Measurements from ENCODE around the gene CIDEB. TPM values are rescaled to one million over a fixed set of nuclear protein-coding genes. Genes with fewer than 3 reads are reported as not detected.

Gene CIDEB
- total and polyA plus RNA-seq, 2 of the 4 experiments (the other 2 are of a cell fraction) = under 0.01 to 0.19 TPM

DNA sequence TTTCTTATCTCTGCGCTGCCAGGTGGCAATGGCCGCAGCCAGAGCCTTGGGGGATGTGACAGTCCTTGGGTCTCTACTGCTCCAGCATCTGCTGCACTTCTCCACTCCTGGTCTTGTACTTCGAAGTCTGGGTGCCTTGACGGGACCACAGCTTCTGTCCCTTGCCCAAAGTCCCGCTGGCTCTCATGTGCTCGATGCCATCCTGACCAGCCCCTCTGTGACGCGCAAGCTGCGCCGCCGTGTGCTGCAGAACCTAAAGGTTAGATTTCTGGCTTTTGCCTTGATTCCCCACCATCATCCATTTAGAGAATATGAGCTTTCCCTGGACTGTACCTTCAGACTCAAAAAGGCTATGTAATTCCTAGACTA is 3.8 kb downstream of the CIDEB start:
- H4K5ac ChIP-seq (ENCODE audit: low read depth, low read length) = no peak overlapping the region
- H3K56ac ChIP-seq (ENCODE audit: extremely low read depth, insufficient read depth, low read length) = no peak overlapping the region
- H3K9ac ChIP-seq (ENCODE audit: low read depth, low read length) = no peak overlapping the region
- no peak overlapping the region for H3K4ac ChIP-seq (ENCODE audit: low read depth, low read length)
- DNase-seq = no peak
- in situ Hi-C loops (cut with MboI; ENCODE audit: low sequenced_read_pairs) (no loop called here), dilution Hi-C loops (cut with HindIII; ENCODE audit: low sequenced_read_pairs, unreplicated experiment) (no loop called here), intact Hi-C loops (cut with micrococcal nuclease) (no loop called here)
- H3K9me3 ChIP-seq (ENCODE audit: control insufficient read depth, insufficient read depth, low read length) = no peaks in the 10 kb centered on the region
- no peak overlapping the region for H2BK120ac ChIP-seq (ENCODE audit: low read depth, low read length)
- no TSS peak for BruUV-seq (replicated peaks)
- no peak overlapping the region for H2BK15ac ChIP-seq (ENCODE audit: low read depth, low read length)
- H4K91ac ChIP-seq (ENCODE audit: insufficient read depth, low read depth, low read length) = no peak overlapping the region
- peaks cover 47% of the 10 kb centered on the region for H3K36me3 ChIP-seq (ENCODE audit: control insufficient read depth, insufficient read depth, low read length)
- no peaks in the 10 kb centered on the region for H3K27me3 ChIP-seq (ENCODE audit: control insufficient read depth, insufficient read depth, low read length)
- ATAC-seq (ENCODE audit: low read depth) = no peak
- no peak overlapping the region for H3K27ac ChIP-seq (ENCODE audit: insufficient read depth, low read length)
- ChIA-PET CTCF (interaction anchor here (1.0 kb wide), 1 partner anchor 61 kb away, joined by 4 read pairs; no protein-coding TSS in a partner anchor), POLR2A (ENCODE audit: unreplicated experiment) (no interaction called here)
- no peak for TF ChIP-seq SMC3 (IDR thresholded peaks at IDR 0.05; ENCODE audit: low read depth, low read length)
- TF ChIP-seq, protein P1, sequence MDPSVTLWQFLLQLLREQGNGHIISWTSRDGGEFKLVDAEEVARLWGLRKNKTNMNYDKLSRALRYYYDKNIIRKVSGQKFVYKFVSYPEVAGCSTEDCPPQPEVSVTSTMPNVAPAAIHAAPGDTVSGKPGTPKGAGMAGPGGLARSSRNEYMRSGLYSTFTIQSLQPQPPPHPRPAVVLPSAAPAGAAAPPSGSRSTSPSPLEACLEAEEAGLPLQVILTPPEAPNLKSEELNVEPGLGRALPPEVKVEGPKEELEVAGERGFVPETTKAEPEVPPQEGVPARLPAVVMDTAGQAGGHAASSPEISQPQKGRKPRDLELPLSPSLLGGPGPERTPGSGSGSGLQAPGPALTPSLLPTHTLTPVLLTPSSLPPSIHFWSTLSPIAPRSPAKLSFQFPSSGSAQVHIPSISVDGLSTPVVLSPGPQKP (IDR thresholded peaks at IDR 0.05; ENCODE audit: borderline replicate concordance, low read depth, low read length) = no peak
- no peak for TF ChIP-seq FOS (IDR thresholded peaks at IDR 0.05; ENCODE audit: low read depth, low read length)
- TF ChIP-seq RCOR1 (IDR thresholded peaks at IDR 0.05; ENCODE audit: insufficient replicate concordance, low read length) = no peak
- TF ChIP-seq NFE2L2 (IDR thresholded peaks at IDR 0.05; ENCODE audit: low read depth, low read length) = no peak
- TF ChIP-seq RFX5 (IDR thresholded peaks at IDR 0.05; ENCODE audit: low read depth, low read length) = no peak
- TF ChIP-seq MXI1 (IDR thresholded peaks at IDR 0.05; ENCODE audit: borderline replicate concordance, low read depth, low read length) = no peak
- TF ChIP-seq CHD1 (IDR thresholded peaks at IDR 0.05; ENCODE audit: low read depth, low read length) = no peak
- TF ChIP-seq, protein P2, sequence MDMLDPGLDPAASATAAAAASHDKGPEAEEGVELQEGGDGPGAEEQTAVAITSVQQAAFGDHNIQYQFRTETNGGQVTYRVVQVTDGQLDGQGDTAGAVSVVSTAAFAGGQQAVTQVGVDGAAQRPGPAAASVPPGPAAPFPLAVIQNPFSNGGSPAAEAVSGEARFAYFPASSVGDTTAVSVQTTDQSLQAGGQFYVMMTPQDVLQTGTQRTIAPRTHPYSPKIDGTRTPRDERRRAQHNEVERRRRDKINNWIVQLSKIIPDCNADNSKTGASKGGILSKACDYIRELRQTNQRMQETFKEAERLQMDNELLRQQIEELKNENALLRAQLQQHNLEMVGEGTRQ (IDR thresholded peaks at IDR 0.05; ENCODE audit: low read depth, low read length) = no peak
- no peak for TF ChIP-seq MAFK (IDR thresholded peaks at IDR 0.05; ENCODE audit: low read depth, low read length)
- TF ChIP-seq POLR2A (IDR thresholded peaks at IDR 0.05; ENCODE audit: low read depth, low read length) = no peak
- TF ChIP-seq BHLHE40 (IDR thresholded peaks at IDR 0.05; ENCODE audit: low read depth, low read length) = no peak
- TF ChIP-seq, protein P3, sequence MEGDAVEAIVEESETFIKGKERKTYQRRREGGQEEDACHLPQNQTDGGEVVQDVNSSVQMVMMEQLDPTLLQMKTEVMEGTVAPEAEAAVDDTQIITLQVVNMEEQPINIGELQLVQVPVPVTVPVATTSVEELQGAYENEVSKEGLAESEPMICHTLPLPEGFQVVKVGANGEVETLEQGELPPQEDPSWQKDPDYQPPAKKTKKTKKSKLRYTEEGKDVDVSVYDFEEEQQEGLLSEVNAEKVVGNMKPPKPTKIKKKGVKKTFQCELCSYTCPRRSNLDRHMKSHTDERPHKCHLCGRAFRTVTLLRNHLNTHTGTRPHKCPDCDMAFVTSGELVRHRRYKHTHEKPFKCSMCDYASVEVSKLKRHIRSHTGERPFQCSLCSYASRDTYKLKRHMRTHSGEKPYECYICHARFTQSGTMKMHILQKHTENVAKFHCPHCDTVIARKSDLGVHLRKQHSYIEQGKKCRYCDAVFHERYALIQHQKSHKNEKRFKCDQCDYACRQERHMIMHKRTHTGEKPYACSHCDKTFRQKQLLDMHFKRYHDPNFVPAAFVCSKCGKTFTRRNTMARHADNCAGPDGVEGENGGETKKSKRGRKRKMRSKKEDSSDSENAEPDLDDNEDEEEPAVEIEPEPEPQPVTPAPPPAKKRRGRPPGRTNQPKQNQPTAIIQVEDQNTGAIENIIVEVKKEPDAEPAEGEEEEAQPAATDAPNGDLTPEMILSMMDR (conservative IDR thresholded peaks at IDR 0.05; ENCODE audit: low read depth, low read length) = no peak
- no peak for TF ChIP-seq RAD21 (IDR thresholded peaks at IDR 0.05; ENCODE audit: low read length)
- TF ChIP-seq MAZ (IDR thresholded peaks at IDR 0.05; ENCODE audit: borderline replicate concordance, low read depth, low read length) = no peak
- TF ChIP-seq CEBPB (IDR thresholded peaks at IDR 0.05; ENCODE audit: low read depth, low read length) = no peak
- H3K79me1 ChIP-seq (ENCODE audit: low read depth in 1 of 2, low read length in 2 of 2) = peaks cover 21 to 39% of the 10 kb centered on the region in 2 experiments
- no peak overlapping the region for H3K4me2 ChIP-seq (ENCODE audit: low read depth, low read length)
- H2BK20ac ChIP-seq (ENCODE audit: low read depth, low read length) = no peak overlapping the region
- no peak overlapping the region for H4K8ac ChIP-seq (ENCODE audit: low read depth in 2 of 2, low read length in 2 of 2)
- no peak overlapping the region for H3K18ac ChIP-seq (ENCODE audit: low read depth, low read length)
- H2BK5ac ChIP-seq (ENCODE audit: low read depth, low read length, poor library complexity, severe bottlenecking) = no peak overlapping the region
- H2AK5ac ChIP-seq (ENCODE audit: low read depth, low read length) = no peak overlapping the region
- H3K23ac ChIP-seq (ENCODE audit: low read depth, low read length) = no peak overlapping the region
- no peaks in the 10 kb centered on the region for H3K9me1 ChIP-seq (ENCODE audit: insufficient read depth, low read length)
- 100% methylated on average over 2 of the region's 11 CpGs; no CpG with 5 or more reads in 1 of the 2 experiments for WGBS, 2 experiments (ENCODE audit: extremely low coverage in 2 of 2, insufficient read length in 1 of 2)
- H2AK9ac ChIP-seq (replicated peaks; ENCODE audit: low read depth, low read length, poor library complexity) = no peak overlapping the region
- no peak overlapping the region for H3K4me3 ChIP-seq (ENCODE audit: insufficient read depth, low read depth, low read length)
- no peak overlapping the region for H2AFZ ChIP-seq (replicated peaks; ENCODE audit: low read length, poor library complexity)
- H3K4me1 ChIP-seq (ENCODE audit: control insufficient read depth, insufficient read depth, low read length) = peaks cover 3% of the 10 kb centered on the region
- no peak overlapping the region for H3K14ac ChIP-seq (replicated peaks; ENCODE audit: low read depth, low read length)
- 0 out of 2 replicates have a peak, but pooled peaks cover 8% of the 10 kb centered on the region for H4K20me1 ChIP-seq (ENCODE audit: insufficient read depth, low read length)
